ENCODE data around the gene RTL9. TPM values are rescaled to one million over a fixed set of nuclear protein-coding genes. Genes with fewer than 3 reads are reported as not detected.
"Not testable (repeated sequence)": the region's sequence is repeated elsewhere in the genome, so short reads cannot be mapped to it uniquely, and the experiment has no call there.

Gene RTL9
- total RNA-seq, 1 donor from 2014 or later: 1.4 TPM

GRCh38 chrX:110403441-110404238 is 45.0 kb downstream of the RTL9 start:
- Mint-ChIP-seq H3K27ac (no peak overlapping the region), H3K4me1 (ENCODE audit: low read depth) (peaks cover 15% of the 10 kb centered on the region)

GRCh38 chrX:110404376-110404775 is 45.7 kb downstream of the RTL9 start:
- DNase-seq (ENCODE audit: low spot score, unreplicated experiment): no peak
- H3K36me3 Mint-ChIP-seq (ENCODE audit: insufficient read depth): no peaks in the 10 kb centered on the region
- no peak overlapping the region for H3K4me3 Mint-ChIP-seq (ENCODE audit: low read depth)
- peaks cover 19% of the 10 kb centered on the region for H3K4me1 Mint-ChIP-seq (ENCODE audit: low read depth)
- H3K27ac Mint-ChIP-seq: no peak overlapping the region
- peaks cover 3% of the 10 kb centered on the region for H3K9me3 Mint-ChIP-seq (ENCODE audit: low read depth)
- no peaks in the 10 kb centered on the region for H3K27me3 Mint-ChIP-seq
- no peak for TF ChIP-seq CTCF (IDR thresholded peaks at IDR 0.05; ENCODE audit: unreplicated experiment)

More at GRCh38 chrX:110403441-110404238, 45.0 kb downstream of the RTL9 start:
- DNase-seq (ENCODE audit: low spot score, unreplicated experiment): no peak
- Mint-ChIP-seq H3K4me3 (ENCODE audit: low read depth) (no peak overlapping the region), H3K27me3 (no peaks in the 10 kb centered on the region), H3K9me3 (ENCODE audit: low read depth) (peaks cover 3% of the 10 kb centered on the region), H3K36me3 (ENCODE audit: insufficient read depth) (no peaks in the 10 kb centered on the region)
- TF ChIP-seq CTCF (IDR thresholded peaks at IDR 0.05; ENCODE audit: unreplicated experiment): no peak

- not testable (repeated sequence) for H3K27ac Mint-ChIP-seq; H3K4me3 Mint-ChIP-seq (ENCODE audit: low read depth); H3K27me3 Mint-ChIP-seq; H3K36me3 Mint-ChIP-seq (ENCODE audit: insufficient read depth); DNase-seq (ENCODE audit: low spot score, unreplicated experiment); H3K9me3 Mint-ChIP-seq (ENCODE audit: low read depth)
- peaks cover 29% of the 10 kb centered on the region for H3K4me1 Mint-ChIP-seq (ENCODE audit: low read depth)
Observed at GRCh38 chrX:110406250-110406649, 47.6 kb downstream of the RTL9 start.

- Mint-ChIP-seq H3K27ac (no peak overlapping the region), H3K27me3 (no peaks in the 10 kb centered on the region), H3K4me1 (ENCODE audit: low read depth) (peaks cover 29% of the 10 kb centered on the region), H3K9me3 (ENCODE audit: low read depth) (peaks cover 3% of the 10 kb centered on the region), H3K4me3 (ENCODE audit: low read depth) (no peak overlapping the region), H3K36me3 (ENCODE audit: insufficient read depth) (no peaks in the 10 kb centered on the region)
- TF ChIP-seq CTCF (IDR thresholded peaks at IDR 0.05; ENCODE audit: unreplicated experiment): no peak
- no peak for DNase-seq (ENCODE audit: low spot score, unreplicated experiment)
Observed at GRCh38 chrX:110406822-110407221, 48.2 kb downstream of the RTL9 start.

GRCh38 chrX:110407910-110408545 is 49.4 kb downstream of the RTL9 start:
- Mint-ChIP-seq H3K36me3 (ENCODE audit: insufficient read depth) (no peaks in the 10 kb centered on the region), H3K27ac (peak overlapping the region; percentile 51), H3K4me3 (ENCODE audit: low read depth) (no peak overlapping the region), H3K4me1 (ENCODE audit: low read depth) (peaks cover 31% of the 10 kb centered on the region), H3K9me3 (ENCODE audit: low read depth) (peaks cover 3% of the 10 kb centered on the region), H3K27me3 (no peaks in the 10 kb centered on the region)
- DNase-seq (ENCODE audit: low spot score, unreplicated experiment): peak; percentile 59
- peak; percentile 85 for TF ChIP-seq CTCF (IDR thresholded peaks at IDR 0.05; ENCODE audit: unreplicated experiment)

Other genes with a start within 250 kb of the RTL9 start
- gene AMMECR1, start 40.8 kb upstream of the RTL9 start, total RNA-seq: 26.7 and 27.8 TPM in 2 replicates